Stimulated activated CD4-positive, alpha-beta T cell treated with anti-CD3 and anti-CD28 coated beads, Interleukin-1b, Interleukin-23, amount 100 ng/mL, for 1 hour (primary cell): ENCODE results near the gene MGARP.
"Not testable (repeated sequence)": the region's sequence is repeated elsewhere in the genome, so short reads cannot be mapped to it uniquely, and the experiment has no call there.

Experiments
- DNase-seq, 2 donors: peaks; one replicate each; pipeline ENCODE4 v3.0.0-alpha.2; 2020; ENCODE audit warnings: low read depth in 2 of 2

MGARP gene

GRCh38 chr4:139279760-139280620, at the start of gene MGARP:
Gene MGARP (minus strand): TSS chr4:139280225. CDS start chr4:139280158, 67 bp downstream.
- DNase-seq: no peak

GRCh38 chr4:139329665-139330200, 49.7 kb upstream of the MGARP start:
- no peak for DNase-seq

- DNase-seq: no peak
Observed at GRCh38 chr4:139324620-139325019, 44.6 kb upstream of the MGARP start.

- DNase-seq: not testable (repeated sequence)
Observed at GRCh38 chr4:139322541-139322940, 42.5 kb upstream of the MGARP start.

- DNase-seq: not testable (repeated sequence)
Observed at GRCh38 chr4:139322070-139322469, 42.0 kb upstream of the MGARP start.

GRCh38 chr4:139319571-139319970, 39.5 kb upstream of the MGARP start:
- DNase-seq: no peak

GRCh38 chr4:139317635-139318034, 37.6 kb upstream of the MGARP start:
- no peak for DNase-seq

- no peak for DNase-seq
Observed at GRCh38 chr4:139316733-139317132, 36.7 kb upstream of the MGARP start.

GRCh38 chr4:139315221-139315675, 35.2 kb upstream of the MGARP start:
- no peak for DNase-seq

- DNase-seq: no peak
Observed at GRCh38 chr4:139314047-139314800, 34.2 kb upstream of the MGARP start.

GRCh38 chr4:139313414-139313813, 33.4 kb upstream of the MGARP start:
- not testable (repeated sequence) for DNase-seq

- no peak for DNase-seq
Observed at GRCh38 chr4:139312552-139313332, 32.7 kb upstream of the MGARP start.

GRCh38 chr4:139311909-139312308, 31.9 kb upstream of the MGARP start:
- no peak for DNase-seq

- no peak for DNase-seq
Observed at GRCh38 chr4:139304920-139305319, 24.9 kb upstream of the MGARP start.

GRCh38 chr4:139301821-139302611, 22.0 kb upstream of the MGARP start, which contains the start of gene NDUFC1:
Gene NDUFC1 (minus strand): TSS chr4:139302477. CDS start chr4:139295798, 6,679 bp downstream.
- no peak for DNase-seq

- peak; percentile 91 to 93 for DNase-seq
Observed at GRCh38 chr4:139301113-139301820, 21.2 kb upstream of the MGARP start, which contains the start of gene NAA15. Gene NAA15 (plus strand): TSS chr4:139301505. CDS start chr4:139301778, 273 bp downstream.

GRCh38 chr4:139300431-139301112, 20.5 kb upstream of the MGARP start:
- DNase-seq: no peak

GRCh38 chr4:139299536-139299935, 19.5 kb upstream of the MGARP start:
- no peak for DNase-seq

- DNase-seq: no peak
Observed at GRCh38 chr4:139297001-139297410, 17.0 kb upstream of the MGARP start.
